Mesenchymal stem cell (in vitro differentiated cells and primary cell): ENCODE measurements around the gene OXSR1.
"Not testable (repeated sequence)": the region's sequence is repeated elsewhere in the genome, so short reads cannot be mapped to it uniquely, and the experiment has no call there.

Experiments
- DNase-seq: peaks from one replicate; pipeline ENCODE4 v3.0.0-alpha.2; 2013
- H2AFZ ChIP-seq: one replicate; pipeline ENCODE4 v1.6.1; 2013; ENCODE audit warnings: low read depth, mild to moderate bottlenecking, control low read depth, inconsistent platforms, low read length, moderate library complexity
- H2AK5ac ChIP-seq: 2 replicates; pipeline ENCODE4 v1.6.1; 2013; ENCODE audit warnings: low read length, moderate library complexity, mild to moderate bottlenecking, inconsistent platforms; ENCODE audit not compliant: severe bottlenecking
- H2BK120ac ChIP-seq: one replicate; pipeline ENCODE4 v1.6.1; 2013; ENCODE audit warnings: low read depth, mild to moderate bottlenecking, inconsistent platforms, low read length, moderate library complexity
- H2BK12ac ChIP-seq, 2 experiments: one replicate each; pipeline ENCODE4 v1.6.1; 2013; ENCODE audit warnings: inconsistent platforms in 2 of 2, low read length in 2 of 2, mild to moderate bottlenecking in 2 of 2, moderate library complexity in 2 of 2, control low read depth in 1 of 2
- H2BK15ac ChIP-seq: one replicate; pipeline ENCODE4 v1.6.1; 2013; ENCODE audit warnings: mild to moderate bottlenecking, low read depth, inconsistent platforms; ENCODE audit not compliant: poor library complexity, severe bottlenecking
- H2BK5ac ChIP-seq: 2 replicates; pipeline ENCODE4 v1.6.1; 2013; ENCODE audit warnings: low read depth, mild to moderate bottlenecking, low read length, control low read depth, inconsistent platforms; ENCODE audit not compliant: poor library complexity, severe bottlenecking
- H3K14ac ChIP-seq, 2 experiments: one replicate each; pipeline ENCODE4 v1.6.1; 2013; ENCODE audit warnings: inconsistent platforms in 2 of 2, low read length in 2 of 2, control low read depth in 1 of 2, mild to moderate bottlenecking in 1 of 2, moderate library complexity in 1 of 2
- H3K18ac ChIP-seq, 2 experiments: one replicate each; pipeline ENCODE4 v1.6.1; 2013; ENCODE audit warnings: inconsistent platforms in 2 of 2, low read length in 2 of 2, control low read depth in 1 of 2, low read depth in 1 of 2, mild to moderate bottlenecking in 1 of 2
- H3K23ac ChIP-seq, 2 experiments: one replicate each; pipeline ENCODE4 v1.6.1; 2013; ENCODE audit warnings: inconsistent platforms in 2 of 2, low read length in 2 of 2, mild to moderate bottlenecking in 2 of 2, moderate library complexity in 2 of 2, control low read depth in 1 of 2
- H3K27ac ChIP-seq: 2 replicates; pipeline ENCODE4 v1.5.1; 2013; ENCODE audit warnings: mild to moderate bottlenecking, moderate library complexity, low read length, control low read depth, inconsistent platforms; ENCODE audit not compliant: poor library complexity, severe bottlenecking
- H3K27me3 ChIP-seq, 2 experiments: 2 replicates each; pipeline versions ENCODE4 v1.6.1 to v1.7.0; 2013; ENCODE audit warnings: low read length in 2 of 2, mild to moderate bottlenecking in 2 of 2, moderate library complexity in 2 of 2, control low read depth in 1 of 2, inconsistent platforms in 1 of 2; ENCODE audit not compliant: control insufficient read depth in 1 of 2, insufficient read depth in 1 of 2
- H3K36me3 ChIP-seq, 2 experiments: 2 replicates each; pipeline versions ENCODE4 v1.6.1 to v1.7.0; 2013; ENCODE audit warnings: low read length in 2 of 2, control low read depth in 1 of 2, inconsistent platforms in 1 of 2, low read depth in 1 of 2, mild to moderate bottlenecking in 1 of 2; ENCODE audit not compliant: insufficient read depth in 2 of 2, control insufficient read depth in 1 of 2
- H3K4ac ChIP-seq, 2 experiments: one replicate each; pipeline ENCODE4 v1.6.1; 2013; ENCODE audit warnings: inconsistent platforms in 2 of 2, low read length in 2 of 2, mild to moderate bottlenecking in 2 of 2, moderate library complexity in 2 of 2, control low read depth in 1 of 2, low read depth in 1 of 2
- H3K4me1 ChIP-seq: 2 replicates; pipeline ENCODE4 v1.6.1; 2013; ENCODE audit warnings: low read depth, low read length, control low read depth; ENCODE audit not compliant: control insufficient read depth, insufficient read depth
- H3K4me2 ChIP-seq: 2 replicates; pipeline ENCODE4 v1.6.1; 2013; ENCODE audit warnings: low read length, mild to moderate bottlenecking, inconsistent platforms; ENCODE audit not compliant: poor library complexity, severe bottlenecking
- H3K4me3 ChIP-seq, 2 experiments: 2 replicates each; pipeline versions ENCODE4 v1.5.1 to v1.7.0; 2013; ENCODE audit warnings: low read length in 2 of 2, mild to moderate bottlenecking in 2 of 2, control low read depth in 1 of 2, low read depth in 1 of 2; ENCODE audit not compliant: insufficient read depth in 1 of 2
- H3K79me1 ChIP-seq: replicated peaks from 2 replicates; pipeline ENCODE4 v1.6.1; 2013; ENCODE audit warnings: mild to moderate bottlenecking, control low read depth, low read length, inconsistent platforms; ENCODE audit not compliant: poor library complexity, severe bottlenecking
- H3K9ac ChIP-seq: 2 replicates; pipeline ENCODE4 v1.7.0; 2013; ENCODE audit warnings: mild to moderate bottlenecking, low read length, moderate library complexity
- H3K9me3 ChIP-seq: 2 replicates; pipeline ENCODE4 v1.7.0; 2013; ENCODE audit warnings: mild to moderate bottlenecking, low read length; ENCODE audit not compliant: control insufficient read depth
- H4K8ac ChIP-seq: one replicate; pipeline ENCODE4 v1.6.1; 2013; ENCODE audit warnings: inconsistent platforms, mild to moderate bottlenecking, low read length, moderate library complexity
- H4K91ac ChIP-seq: one replicate; pipeline ENCODE4 v1.6.1; 2013; ENCODE audit warnings: mild to moderate bottlenecking, low read length, inconsistent platforms
- WGBS: methylation state at CpG from one replicate; pipeline ENCODE4 v1.1.7; 2013; ENCODE audit warnings: mixed read lengths; 5-methylcytosine and 5-hydroxymethylcytosine counted together

The OXSR1 gene

GRCh38 chr3:38186781-38187180 lies 21.4 kb downstream of the OXSR1 start:
- Histone ChIP-seq H3K4ac (no peak overlapping the region), H2AK5ac (no peak overlapping the region), H3K27ac (no peak overlapping the region), H3K18ac (no peak overlapping the region), H3K27me3 (no peaks in the 10 kb centered on the region), H3K36me3 (peaks cover 13 to 61% of the 10 kb centered on the region in 2 experiments), H2BK120ac (no peak overlapping the region), H2BK15ac (no peak overlapping the region), H3K9me3 (no peaks in the 10 kb centered on the region), H3K4me2 (no peak overlapping the region), H4K8ac (no peak overlapping the region), H3K79me1 (peaks cover 21% of the 10 kb centered on the region), H3K14ac (no peak overlapping the region), H3K23ac (no peak overlapping the region), H3K4me1 (peaks cover 2% of the 10 kb centered on the region), H4K91ac (no peak overlapping the region), H3K9ac (no peak overlapping the region), H3K4me3 (no peak overlapping the region), H2AFZ (no peak overlapping the region), H2BK12ac (no peak overlapping the region), H2BK5ac (no peak overlapping the region)
- DNase-seq = no peak
- 88% methylated on average over 1 of the region's 1 CpG for WGBS

- no peak overlapping the region for H4K8ac ChIP-seq
- H2BK15ac ChIP-seq = no peak overlapping the region
- no peak overlapping the region for H4K91ac ChIP-seq
- H3K9ac ChIP-seq = no peak overlapping the region
- DNase-seq = no peak
- no peak overlapping the region for H3K23ac ChIP-seq
- H2BK12ac ChIP-seq = no peak overlapping the region
- H3K4ac ChIP-seq = no peak overlapping the region
- H3K27ac ChIP-seq = no peak overlapping the region
- H2BK5ac ChIP-seq = no peak overlapping the region
- H2AFZ ChIP-seq = no peak overlapping the region
- no peak overlapping the region for H3K4me3 ChIP-seq
- H3K14ac ChIP-seq = no peak overlapping the region
- H3K27me3 ChIP-seq = no peaks in the 10 kb centered on the region
- H2AK5ac ChIP-seq = no peak overlapping the region
- peaks cover 8 to 67% of the 10 kb centered on the region in 2 experiments for H3K36me3 ChIP-seq
- H3K79me1 ChIP-seq = peaks cover 16% of the 10 kb centered on the region
- no peak overlapping the region for H2BK120ac ChIP-seq
- H3K4me2 ChIP-seq = no peak overlapping the region
- H3K9me3 ChIP-seq = no peaks in the 10 kb centered on the region
- no peak overlapping the region for H3K18ac ChIP-seq
- no peaks in the 10 kb centered on the region for H3K4me1 ChIP-seq
These were observed 25.1 kb downstream of the OXSR1 start for GRCh38 chr3:38190481-38190881.

- DNase-seq, H3K27ac ChIP-seq, H2AK5ac ChIP-seq, H3K4me3 ChIP-seq, H2BK5ac ChIP-seq, H3K9ac ChIP-seq, H3K4me1 ChIP-seq, H4K8ac ChIP-seq, H3K4me2 ChIP-seq, H3K27me3 ChIP-seq, H3K23ac ChIP-seq, H2AFZ ChIP-seq, H3K14ac ChIP-seq, H3K18ac ChIP-seq, H3K9me3 ChIP-seq, H3K4ac ChIP-seq, H4K91ac ChIP-seq, H2BK120ac ChIP-seq, H2BK15ac ChIP-seq, H2BK12ac ChIP-seq: not testable (repeated sequence)
- peaks cover 36% of the 10 kb centered on the region for H3K79me1 ChIP-seq
- H3K36me3 ChIP-seq = peaks cover 24 to 46% of the 10 kb centered on the region in 2 experiments
- WGBS = 95% methylated on average over 12 of the region's 12 CpGs
These were observed 37.6 kb downstream of the OXSR1 start for GRCh38 chr3:38202931-38203330.

- no peak overlapping the region for H4K91ac ChIP-seq
- no peak overlapping the region for H2BK15ac ChIP-seq
- H3K27ac ChIP-seq = no peak overlapping the region
- no peak overlapping the region for H2BK5ac ChIP-seq
- H2AFZ ChIP-seq = no peak overlapping the region
- peaks cover 36% of the 10 kb centered on the region for H3K79me1 ChIP-seq
- no peak overlapping the region for H3K14ac ChIP-seq
- H3K9ac ChIP-seq = no peak overlapping the region
- no peak overlapping the region for H4K8ac ChIP-seq
- H3K18ac ChIP-seq = no peak overlapping the region
- H3K27me3 ChIP-seq = no peaks in the 10 kb centered on the region
- H3K4me1 ChIP-seq = peaks cover 2% of the 10 kb centered on the region
- 97% methylated on average over 2 of the region's 2 CpGs for WGBS
- H3K23ac ChIP-seq = no peak overlapping the region
- H3K36me3 ChIP-seq = peaks cover 24 to 39% of the 10 kb centered on the region in 2 experiments
- H2AK5ac ChIP-seq = no peak overlapping the region
- H3K4me2 ChIP-seq = no peak overlapping the region
- H3K9me3 ChIP-seq = no peaks in the 10 kb centered on the region
- no peak overlapping the region for H3K4ac ChIP-seq
- H2BK12ac ChIP-seq = no peak overlapping the region
- H3K4me3 ChIP-seq = no peak overlapping the region
- DNase-seq = no peak
- no peak overlapping the region for H2BK120ac ChIP-seq
These were observed 38.4 kb downstream of the OXSR1 start for GRCh38 chr3:38203690-38204089.
